GM23338 (cell line): ENCODE data around the gene ETV5. TPM values are rescaled to one million over a fixed set of nuclear protein-coding genes. Genes with fewer than 3 reads are reported as not detected.

Experiments used
- CREB1 ChIP-seq: fragments of 250-450 bp; sonication (Bioruptor Pico); IDR thresholded peaks from 2 replicates; pipeline ENCODE4 v1.5.0; 2020; ENCODE audit warnings: low read depth, mild to moderate bottlenecking, moderate library complexity
- ETS1 ChIP-seq: IDR thresholded peaks from 2 replicates; pipeline ENCODE4 v1.6.1; 2016; ENCODE audit warnings: antibody characterized with exemption
- EZH2 ChIP-seq: fragments of 200-600 bp; sonication (generic); IDR thresholded peaks from one replicate; pipeline ENCODE4 v1.8.0; 2017; ENCODE audit warnings: antibody characterized with exemption, mild to moderate bottlenecking, low read depth; ENCODE audit not compliant: unreplicated experiment
- JUNB ChIP-seq: IDR thresholded peaks from one replicate; pipeline ENCODE4 v1.6.1; 2016; ENCODE audit warnings: antibody characterized with exemption; ENCODE audit not compliant: unreplicated experiment
- NANOG ChIP-seq: IDR thresholded peaks from 2 replicates; pipeline ENCODE4 v1.6.1; 2016; ENCODE audit warnings: antibody characterized with exemption, borderline replicate concordance
- POLR2AphosphoS5 ChIP-seq: IDR thresholded peaks from 2 replicates; pipeline ENCODE4 v1.6.1; 2016; ENCODE audit warnings: antibody characterized with exemption, low read depth
- REST ChIP-seq: IDR thresholded peaks from one replicate; pipeline ENCODE4 v1.6.1; 2018; ENCODE audit warnings: antibody characterized with exemption; ENCODE audit not compliant: unreplicated experiment
- STAT1 ChIP-seq: IDR thresholded peaks from one replicate; pipeline ENCODE4 v1.6.1; 2016; ENCODE audit warnings: antibody characterized with exemption; ENCODE audit not compliant: unreplicated experiment
- ZNF462 ChIP-seq: fragments of 250-450 bp; sonication (Bioruptor Pico); IDR thresholded peaks from 2 replicates; pipeline ENCODE4 v1.5.0; 2020; ENCODE audit warnings: mild to moderate bottlenecking, moderate library complexity
- polyA plus RNA-seq: library from polyadenylated mRNA; unstranded; fragments of >200 nt; fragmentation: Nextera tagmentation; extraction: Ambion mirVana; gene quantifications from 2 replicates; pipeline ENCODE4 v1.2.1, GENCODE V29; 2016
- total RNA-seq: library from RNA; depleted of rRNA; stranded (reverse); fragments of >200 nt; shearing (Covaris generic); gene quantifications from 2 replicates; pipeline ENCODE4 v1.2.3, GENCODE V29; 2014

The ETV5 gene
- total and polyA plus RNA-seq, 2 experiments from 2014 or later: 33.5 to 57.1 TPM

GRCh38 chr3:186069199-186069598 lies 39.7 kb downstream of the ETV5 start (continued):
- TF ChIP-seq ZNF462 (CRISPR knock-in tag): no peak
- TF ChIP-seq POLR2AphosphoS5: no peak
- TF ChIP-seq ETS1: no peak
- TF ChIP-seq NANOG: no peak
- no peak for TF ChIP-seq EZH2
- TF ChIP-seq CREB1: no peak
- no peak for TF ChIP-seq STAT1
- TF ChIP-seq JUNB: no peak
- TF ChIP-seq REST: no peak
